Panc1 (cell line): ENCODE data around the gene SMAD7. TPM values are rescaled to one million over a fixed set of nuclear protein-coding genes. Genes with fewer than 3 reads are reported as not detected.

Experiments
- ATAC-seq: fragments of 200-7000 bp; cut with Tn5 transposase; 2 replicates; pipeline ENCODE4 v1.9.1; 2020; ENCODE audit warnings: mild to moderate bottlenecking, moderate library complexity
- BruUV-seq: library from RNA; stranded (reverse); fragments of 400-500 nt; replicated peaks from 2 replicates; lab custom pipeline; 2021; lab: Mats Ljungman, UMichigan
- CTCF ChIA-PET: fragments of 300-600 bp; sonication (Branson Sonifier 250); formaldehyde crosslinking; loops from one replicate; lab custom pipeline; 2022; ENCODE audit warnings: antibody characterized with exemption; lab: Charles Lee
- POLR2A ChIA-PET: fragments of 300-600 bp; sonication (Branson Sonifier 250); formaldehyde crosslinking; loops from one replicate; lab custom pipeline; 2022; ENCODE audit warnings: antibody characterized with exemption; lab: Charles Lee
- DNase-seq: peaks from one replicate; pipeline ENCODE4 v3.0.0-alpha.2; 2010; ENCODE audit warnings: low read depth, low spot score
- H3K27ac ChIP-seq: 2 replicates; pipeline ENCODE4 v1.5.1; 2011; ENCODE audit warnings: mild to moderate bottlenecking, low read length, inconsistent platforms
- H3K27me3 ChIP-seq: fragments of 200-500 bp; sonication (Bioruptor generic); 2 replicates; pipeline ENCODE4 v1.6.0; 2014; ENCODE audit warnings: low read length, inconsistent platforms; ENCODE audit not compliant: control insufficient read depth, insufficient read depth
- H3K36me3 ChIP-seq: fragments of 200-500 bp; sonication (Bioruptor generic); 2 replicates; pipeline ENCODE4 v1.5.1; 2014; ENCODE audit warnings: inconsistent platforms, mild to moderate bottlenecking, low read length, moderate library complexity; ENCODE audit not compliant: control insufficient read depth, insufficient read depth
- H3K4me1 ChIP-seq: 2 replicates; pipeline ENCODE4 v1.5.1; 2011; ENCODE audit warnings: inconsistent platforms, mild to moderate bottlenecking, low read length, moderate library complexity; ENCODE audit not compliant: control insufficient read depth, insufficient read depth
- H3K4me3 ChIP-seq, 2 experiments: 2 replicates each; pipeline ENCODE4 v1.5.1; 2011 to 2012; ENCODE audit warnings: low read depth in 2 of 2, low read length in 2 of 2, mild to moderate bottlenecking in 2 of 2, inconsistent platforms in 1 of 2, moderate library complexity in 1 of 2
- H3K9me3 ChIP-seq: fragments of 200-500 bp; sonication (Bioruptor generic); 2 replicates; pipeline ENCODE4 v1.5.1; 2014; ENCODE audit warnings: low read depth, mild to moderate bottlenecking, inconsistent platforms, low read length, moderate library complexity; ENCODE audit not compliant: control insufficient read depth, insufficient read depth
- CTCF ChIP-seq: fragments of 450-650 bp; IDR thresholded peaks from 2 replicates; pipeline ENCODE4 v1.5.1; 2017; ENCODE audit warnings: mild to moderate bottlenecking
- POLR2AphosphoS5 ChIP-seq: IDR thresholded peaks from 2 replicates; pipeline ENCODE4 v1.6.1; 2012; ENCODE audit warnings: mild to moderate bottlenecking, low read depth, low read length, moderate library complexity
- REST ChIP-seq, 2 experiments: IDR thresholded peaks; 2 replicates each; pipeline ENCODE4 v1.6.1; 2011 to 2012; ENCODE audit warnings: low read depth in 2 of 2, control low read depth in 1 of 2, low read length in 1 of 2, mild to moderate bottlenecking in 1 of 2, moderate library complexity in 1 of 2; ENCODE audit not compliant: insufficient read depth in 1 of 2
- SIN3A ChIP-seq: IDR thresholded peaks from 2 replicates; pipeline ENCODE4 v1.6.1; 2012; ENCODE audit warnings: low read depth, mild to moderate bottlenecking, low read length, moderate library complexity, borderline replicate concordance; ENCODE audit not compliant: insufficient read depth
- TCF7L2 ChIP-seq: IDR thresholded peaks from 2 replicates; pipeline ENCODE4 v1.6.1; 2011; ENCODE audit warnings: mild to moderate bottlenecking, low read depth, low read length, inconsistent platforms
- in situ Hi-C: cut with HindIII; loops from 2 replicates; pipeline ENCODE4 v1.10.0; 2016; ENCODE audit warnings: low sequenced_read_pairs, low pct_unique_long_range_greater_than_20kb
- intact Hi-C: fragments of 100-400 bp; cut with micrococcal nuclease; formaldehyde crosslinking; loops from one replicate; pipeline ENCODE4 v1.10.0; 2022; ENCODE audit not compliant: unreplicated experiment
- total RNA-seq: library from RNA; stranded (reverse); gene quantifications from one replicate; pipeline ENCODE4 v1.2.1, GENCODE V29; 2021; ENCODE audit not compliant: unreplicated experiment

SMAD7 gene
- total RNA-seq, 1 experiment from 2014 or later = 21.3 TPM

- no TSS peak for BruUV-seq
- Histone ChIP-seq H3K27ac (peak overlapping the region; percentile 67), H3K4me1 (peaks cover 71% of the 10 kb centered on the region), H3K4me3 (peak overlapping the region in 1 of 2 experiments; percentile 27; a peak in 2 of 4 replicates), H3K9me3 (no peaks in the 10 kb centered on the region), H3K27me3 (no peaks in the 10 kb centered on the region), H3K36me3 (no peaks in the 10 kb centered on the region; the same call in 1 of the 2 replicates)
- TF ChIP-seq CTCF (no peak), POLR2AphosphoS5 (no peak), TCF7L2 (no peak), SIN3A (no peak), REST (IDR thresholded peaks at IDR 0.05; ENCODE audit: insufficient read depth in 1 of 2, low read depth in 2 of 2, low read length in 1 of 2) (no peak)
- CTCF ChIA-PET = no interaction called here
- intact Hi-C loops (loop anchor here (10.0 kb wide), 1 partner anchor 138 kb away; no protein-coding TSS in a partner anchor), in situ Hi-C loops (loop anchor here (5.0 kb wide), 1 partner anchor 81 kb away; no protein-coding TSS in a partner anchor)
- DNase-seq (no peak), ATAC-seq (peak; percentile 59)
- POLR2A ChIA-PET = no interaction called here
Observed at GRCh38 chr18:48922801-48923730, 27.7 kb downstream of the SMAD7 start.

- BruUV-seq = no TSS peak
- intact Hi-C loops (loop anchor here (10.0 kb wide), 1 partner anchor 138 kb away; no protein-coding TSS in a partner anchor), in situ Hi-C loops (loop anchor here (5.0 kb wide), 1 partner anchor 80 kb away; no protein-coding TSS in a partner anchor)
- ATAC-seq = peak; percentile 2; the same call in 1 of the 2 replicates
- ChIA-PET CTCF (no interaction called here), POLR2A (no interaction called here)
- Histone ChIP-seq H3K9me3 (no peaks in the 10 kb centered on the region), H3K4me1 (peaks cover 67% of the 10 kb centered on the region), H3K27me3 (no peaks in the 10 kb centered on the region), H3K36me3 (no peaks in the 10 kb centered on the region; the same call in 1 of the 2 replicates), H3K4me3 (no peak overlapping the region), H3K27ac (peak overlapping the region; percentile 67)
- no peak for DNase-seq
- no peak for TF ChIP-seq CTCF
- no peak for TF ChIP-seq SIN3A
- TF ChIP-seq POLR2AphosphoS5 = no peak
- TF ChIP-seq TCF7L2 = no peak
- TF ChIP-seq REST (IDR thresholded peaks at IDR 0.05; ENCODE audit: insufficient read depth in 1 of 2, low read depth in 2 of 2, low read length in 1 of 2) = no peak
Observed at GRCh38 chr18:48922226-48922800, 28.5 kb downstream of the SMAD7 start.
